ENCODE results near the gene THADA. TPM values are rescaled to one million over a fixed set of nuclear protein-coding genes. Genes with fewer than 3 reads are reported as not detected.
A peak's percentile ranks its signal among the peaks of the same experiment; 100 is the strongest.

THADA gene
- total and polyA plus RNA-seq, 12 donors: 7.5 to 18.0 (median 15.2) TPM

DNA sequence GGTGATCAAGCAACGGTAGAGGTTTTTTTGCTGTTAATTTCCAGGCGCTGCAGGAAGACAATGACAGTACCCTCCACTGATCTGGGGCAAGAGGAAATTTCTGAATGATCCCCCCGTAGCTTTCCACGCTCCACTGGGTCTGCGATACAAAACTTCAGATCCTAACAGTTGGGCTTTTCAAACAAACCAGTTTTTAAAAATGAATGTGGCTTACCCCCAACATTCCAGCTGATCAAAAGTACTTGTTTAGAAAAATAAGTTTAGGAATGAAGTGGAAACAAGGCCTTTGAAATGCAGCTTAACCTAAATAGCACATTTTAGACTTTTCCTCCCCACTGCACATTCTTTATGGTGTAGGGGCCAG is 375.1 kb downstream of the THADA start:
- Histone ChIP-seq H3K4me1 (peaks cover 14 to 82% (median 65%) of the 10 kb centered on the region in 9 donors), H3K4me3 (peak overlapping the region in 9 of 10 donors; percentile 72 to 96 (median 89)), H3K27me3 (no peaks in the 10 kb centered on the region), H3K27ac (peak overlapping the region; percentile 96 to 100 (median 99)), H3K9me3 (no peaks in the 10 kb centered on the region), H3K36me3 (peaks cover 0 to 37% (median 10%) of the 10 kb centered on the region in 9 donors)
- WGBS, 2 donors: 25 to 32% methylated on average over 5 of the region's 5 CpGs
- no peak for ATAC-seq
- no peak for DNase-seq
- intact Hi-C loops (cut with DNase I): loop anchor here in 7 of 10 donors (5.0 to 10.0 kb wide), 8 partner anchors 43 to 324 kb away; no protein-coding TSS in a partner anchor
- TF ChIP-seq, protein P1, sequence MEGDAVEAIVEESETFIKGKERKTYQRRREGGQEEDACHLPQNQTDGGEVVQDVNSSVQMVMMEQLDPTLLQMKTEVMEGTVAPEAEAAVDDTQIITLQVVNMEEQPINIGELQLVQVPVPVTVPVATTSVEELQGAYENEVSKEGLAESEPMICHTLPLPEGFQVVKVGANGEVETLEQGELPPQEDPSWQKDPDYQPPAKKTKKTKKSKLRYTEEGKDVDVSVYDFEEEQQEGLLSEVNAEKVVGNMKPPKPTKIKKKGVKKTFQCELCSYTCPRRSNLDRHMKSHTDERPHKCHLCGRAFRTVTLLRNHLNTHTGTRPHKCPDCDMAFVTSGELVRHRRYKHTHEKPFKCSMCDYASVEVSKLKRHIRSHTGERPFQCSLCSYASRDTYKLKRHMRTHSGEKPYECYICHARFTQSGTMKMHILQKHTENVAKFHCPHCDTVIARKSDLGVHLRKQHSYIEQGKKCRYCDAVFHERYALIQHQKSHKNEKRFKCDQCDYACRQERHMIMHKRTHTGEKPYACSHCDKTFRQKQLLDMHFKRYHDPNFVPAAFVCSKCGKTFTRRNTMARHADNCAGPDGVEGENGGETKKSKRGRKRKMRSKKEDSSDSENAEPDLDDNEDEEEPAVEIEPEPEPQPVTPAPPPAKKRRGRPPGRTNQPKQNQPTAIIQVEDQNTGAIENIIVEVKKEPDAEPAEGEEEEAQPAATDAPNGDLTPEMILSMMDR (IDR thresholded peaks at IDR 0.05): no peak

DNA sequence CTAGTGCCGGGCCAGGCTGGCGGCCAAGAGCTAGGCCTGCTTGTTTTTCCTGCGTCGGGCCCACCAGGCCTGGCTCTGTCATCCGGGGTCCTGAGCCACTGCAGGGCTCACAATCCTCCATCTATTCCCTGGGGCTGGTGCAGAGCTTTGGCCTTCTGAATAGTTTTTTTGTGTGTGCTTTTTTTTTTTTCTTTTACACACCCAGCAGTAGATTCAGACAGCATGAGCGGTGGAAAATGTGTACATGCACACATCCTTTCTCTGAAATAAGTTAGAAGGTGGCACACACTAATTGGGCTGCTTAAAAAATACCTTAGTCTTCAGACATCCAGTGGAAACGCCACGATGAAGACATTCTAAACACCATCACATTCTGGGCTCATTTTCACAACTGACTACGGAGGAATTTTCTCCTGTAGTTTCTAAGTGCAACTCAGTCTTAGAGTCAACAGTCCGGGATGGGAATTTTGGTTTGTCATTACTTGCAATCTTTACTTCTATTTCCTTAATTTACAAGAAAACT is 375.5 kb downstream of the THADA start:
- Histone ChIP-seq H3K36me3 (peaks cover 0 to 34% (median 8%) of the 10 kb centered on the region in 9 donors), H3K9me3 (no peaks in the 10 kb centered on the region), H3K4me1 (peaks cover 14 to 86% (median 65%) of the 10 kb centered on the region in 9 donors), H3K27me3 (no peaks in the 10 kb centered on the region), H3K4me3 (peak overlapping the region in 9 of 10 donors; percentile 72 to 96 (median 89)), H3K27ac (peak overlapping the region; percentile 96 to 100 (median 99))
- DNase-seq (peak in 1 of 2 donors; percentile 71), ATAC-seq (peak in 2 of 8 donors; percentile 0 to 12)
- TF ChIP-seq, protein P1 (IDR thresholded peaks at IDR 0.05): peak in 1 of 9 donors; percentile 1
- intact Hi-C loops (cut with DNase I): loop anchor here in 7 of 10 donors (5.0 to 10.0 kb wide), 8 partner anchors 43 to 325 kb away; no protein-coding TSS in a partner anchor
- 1 to 3% methylated on average over 10 of the region's 10 CpGs for WGBS, 2 donors

DNA sequence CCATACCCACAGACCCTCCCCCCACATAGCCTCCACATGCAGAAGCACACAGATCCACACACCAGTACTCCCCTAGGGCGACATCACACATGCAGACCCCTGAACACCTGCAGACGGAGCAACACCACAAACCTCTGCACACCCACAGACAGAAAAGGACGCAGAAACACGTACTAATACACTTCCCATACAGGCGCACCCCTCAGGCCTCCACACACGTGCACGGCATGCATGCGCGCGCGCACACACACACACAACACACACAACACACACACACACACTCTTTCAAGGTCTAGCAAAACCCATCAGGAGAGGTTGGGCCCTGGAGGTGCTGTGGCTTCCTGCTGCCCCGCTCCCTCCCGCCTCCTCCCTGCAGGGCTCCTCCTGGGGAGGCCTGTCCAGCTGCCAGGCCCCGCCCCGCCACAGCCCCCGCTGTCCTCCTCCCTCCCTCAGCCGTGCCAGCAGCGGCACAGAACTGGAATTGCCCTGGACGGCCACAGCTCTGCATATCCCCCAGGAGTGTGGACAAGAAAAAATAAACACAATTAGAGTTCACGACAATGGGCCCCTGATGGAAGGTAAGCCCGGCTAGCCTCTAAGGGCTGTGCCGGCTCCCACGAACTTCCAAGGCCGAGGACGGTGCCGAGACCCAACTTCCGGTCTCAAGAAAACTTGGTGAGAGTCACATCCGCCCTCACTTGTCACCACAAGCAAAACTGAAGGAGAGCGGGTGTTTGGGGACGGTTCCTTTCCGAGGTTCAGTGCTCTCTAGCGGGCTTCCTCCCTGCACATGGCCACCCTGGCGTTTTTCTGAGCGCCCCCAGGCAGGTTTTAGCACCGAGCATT is 376.2 kb downstream of the THADA start:
- Histone ChIP-seq H3K4me3 (peak overlapping the region in 9 of 10 donors; percentile 30 to 96 (median 88)), H3K27me3 (no peaks in the 10 kb centered on the region), H3K4me1 (peaks cover 14 to 84% (median 65%) of the 10 kb centered on the region in 9 donors), H3K36me3 (peaks cover 0 to 27% (median 8%) of the 10 kb centered on the region in 9 donors), H3K27ac (peak overlapping the region; percentile 96 to 100 (median 99)), H3K9me3 (no peaks in the 10 kb centered on the region)
- TF ChIP-seq, protein P1 (IDR thresholded peaks at IDR 0.05): peak in 3 of 9 donors; percentile 16 to 32 (median 16)
- ATAC-seq: peak; percentile 72 to 89 (median 80)
- DNase-seq: peak; percentile 90 to 91
- WGBS, 2 donors: 3 to 4% methylated on average over 35 of the region's 35 CpGs
- intact Hi-C loops (cut with DNase I): loop anchor here in 9 of 10 donors (2.0 to 10.0 kb wide), 11 partner anchors 42 to 325 kb away; no protein-coding TSS in a partner anchor

All from heart right ventricle (tissue), 16 donors.